AG08396 (cell line): ENCODE measurements around the gene PYDC2.
A peak's percentile ranks its signal among the peaks of the same experiment; 100 is the strongest.
"Not testable (repeated sequence)": the region's sequence is repeated elsewhere in the genome, so short reads cannot be mapped to it uniquely, and the experiment has no call there.

ENCODE experiments used
- DNase-seq: peaks from one replicate; pipeline ENCODE4 v3.0.0; 2012; ENCODE audit warnings: low spot score, mixed read lengths

The PYDC2 gene

DNA sequence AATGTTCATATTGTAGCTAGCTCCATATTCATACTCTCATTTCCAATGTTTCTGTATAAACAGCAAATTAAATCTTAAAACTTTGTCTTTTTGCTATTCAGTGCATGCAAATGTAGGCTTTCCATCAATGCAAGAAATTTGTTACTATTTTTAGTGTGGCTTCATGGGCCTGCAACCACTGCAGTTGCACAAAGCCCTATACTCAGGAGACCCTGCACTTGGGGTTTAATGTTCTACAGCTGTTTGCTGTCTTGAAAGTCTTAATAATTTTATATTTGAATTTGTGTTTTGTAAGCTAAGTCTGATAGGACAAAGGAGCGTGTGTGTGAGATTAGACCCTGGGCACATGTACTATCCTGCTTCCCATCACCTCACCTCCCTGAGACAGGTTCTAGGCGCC lies 9.6 kb downstream of the PYDC2 start:
- DNase-seq = no peak

DNA sequence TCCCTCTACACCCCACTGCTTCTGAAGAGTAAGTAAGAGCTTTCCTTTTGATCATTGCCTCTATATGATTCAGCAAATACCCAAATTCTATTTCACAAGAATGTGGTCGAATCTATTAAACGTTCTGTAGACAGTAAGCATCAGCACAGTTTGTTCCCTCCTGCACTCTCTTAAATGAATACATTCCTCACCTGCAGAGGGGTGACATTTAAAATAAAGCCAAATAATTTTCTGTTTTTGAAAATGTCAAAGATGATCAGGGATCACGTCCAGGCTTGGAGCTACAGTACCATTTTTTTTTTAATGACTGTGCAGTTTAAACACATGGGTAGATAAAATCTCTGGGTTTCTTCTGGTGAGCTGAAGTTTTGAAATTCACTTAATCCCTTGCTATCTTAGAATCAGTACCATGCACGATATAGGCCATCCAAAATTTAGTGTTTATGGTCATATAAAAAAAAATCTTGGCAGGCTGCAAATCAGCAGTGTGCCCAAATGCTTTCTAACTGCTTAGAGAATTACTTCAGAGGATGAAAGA lies 12.8 kb downstream of the PYDC2 start:
- no peak for DNase-seq

- no peak for DNase-seq
Measured at GRCh38 chr3:191476066-191476772, 15.3 kb downstream of the PYDC2 start.

- DNase-seq = not testable (repeated sequence)
Measured at GRCh38 chr3:191483994-191484393, 23.0 kb downstream of the PYDC2 start.

- DNase-seq = no peak
Measured at GRCh38 chr3:191484461-191484860, 23.5 kb downstream of the PYDC2 start.

DNA sequence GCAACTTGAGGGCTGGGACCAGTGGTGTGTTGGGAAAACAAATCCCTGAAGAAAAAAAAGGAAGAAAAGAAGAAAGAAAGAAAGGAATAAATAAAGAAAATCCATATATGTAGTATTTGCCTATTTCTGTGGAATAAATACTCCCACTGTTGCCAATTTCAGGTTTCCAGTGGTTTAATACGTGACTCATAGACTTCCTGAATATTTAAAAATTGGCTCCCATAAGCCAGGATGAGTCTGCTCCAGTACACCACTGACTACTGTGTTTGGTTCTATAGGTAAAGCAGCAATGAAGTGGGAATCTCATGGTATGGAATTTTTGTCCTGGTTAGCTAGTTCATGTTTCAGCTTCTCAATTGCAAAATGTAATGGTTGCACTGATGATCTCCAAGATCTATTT lies 31.6 kb downstream of the PYDC2 start:
- no peak for DNase-seq

GRCh38 chr3:191493336-191493735 lies 32.4 kb downstream of the PYDC2 start:
- DNase-seq = no peak

- peak; percentile 33 for DNase-seq
Measured at GRCh38 chr3:191499307-191500080, 38.5 kb downstream of the PYDC2 start.

- no peak for DNase-seq
Measured at GRCh38 chr3:191500892-191501291, 39.9 kb downstream of the PYDC2 start.

DNA sequence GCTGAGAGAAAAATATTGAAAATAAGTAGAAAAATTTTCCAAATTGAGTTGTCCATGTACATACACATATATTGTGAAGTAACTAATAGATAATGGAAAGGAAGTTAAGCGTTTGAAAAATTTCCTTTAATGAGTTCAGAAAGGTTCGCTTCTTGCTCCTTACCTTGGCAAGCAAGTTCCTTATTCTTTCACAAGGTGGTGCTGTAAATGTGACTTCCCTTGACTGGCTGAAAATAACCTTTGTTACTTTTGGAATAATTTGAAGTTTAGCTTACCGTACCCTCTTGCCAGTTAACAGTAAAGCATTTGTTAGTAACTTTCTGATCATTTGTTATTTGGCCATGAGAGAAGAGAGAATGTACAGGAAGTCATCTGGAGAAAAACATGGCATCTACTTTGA lies 41.6 kb downstream of the PYDC2 start:
- DNase-seq = no peak

- no peak for DNase-seq
Measured at GRCh38 chr3:191509078-191509477, 48.1 kb downstream of the PYDC2 start.
